H1 (cell line): ENCODE results near the gene MYCBP2. TPM values are rescaled to one million over a fixed set of nuclear protein-coding genes. Genes with fewer than 3 reads are reported as not detected.

Experiments
- CTCF ChIA-PET: fragments of 300-600 bp; sonication (Branson Sonifier 250); formaldehyde crosslinking; loops from one replicate; lab custom pipeline; 2021; ENCODE audit not compliant: partially characterized antibody; lab: Charles Lee
- POLR2A ChIA-PET: fragments of 300-600 bp; sonication (Branson Sonifier 250); formaldehyde crosslinking; loops from one replicate; lab custom pipeline; 2021; ENCODE audit warnings: inconsistent platforms; ENCODE audit not compliant: partially characterized antibody; lab: Charles Lee
- DNase-seq, 2 experiments: peaks; one replicate each; pipeline versions ENCODE4 v3.0.0 to v3.0.0-alpha.2; 2010 to 2022; ENCODE audit warnings: low spot score in 2 of 2, low read depth in 1 of 2, mixed read lengths in 1 of 2
- FAIRE-seq: peaks from 2 replicates; lab custom pipeline; 2011; peaks lifted over from hg19 to GRCh38; lab: Jason Lieb, UNC
- H2AFZ ChIP-seq: 2 replicates; pipeline ENCODE4 v1.8.1; 2012; ENCODE audit warnings: low read length, inconsistent platforms
- H2AK5ac ChIP-seq: 2 replicates; pipeline ENCODE4 v1.6.1; 2013; ENCODE audit warnings: low read depth, low read length
- H2BK120ac ChIP-seq: replicated peaks from 2 replicates; pipeline ENCODE3; 2013; ENCODE audit warnings: low read depth, low read length, inconsistent platforms
- H2BK12ac ChIP-seq: 2 replicates; pipeline ENCODE4 v1.6.1; 2013; ENCODE audit warnings: low read depth, low read length
- H2BK15ac ChIP-seq: 2 replicates; pipeline ENCODE4 v1.6.1; 2013; ENCODE audit warnings: low read length
- H2BK20ac ChIP-seq: 2 replicates; pipeline ENCODE4 v1.6.1; 2013; ENCODE audit warnings: low read length
- H2BK5ac ChIP-seq: 2 replicates; pipeline ENCODE4 v1.6.1; 2013; ENCODE audit warnings: low read depth, low read length
- H3K14ac ChIP-seq: 2 replicates; pipeline ENCODE4 v1.6.1; 2013; ENCODE audit warnings: inconsistent platforms; ENCODE audit not compliant: insufficient read length
- H3K18ac ChIP-seq: 2 replicates; pipeline ENCODE4 v1.6.1; 2013; ENCODE audit warnings: low read length; ENCODE audit errors: extremely low read depth
- H3K23ac ChIP-seq: 2 replicates; pipeline ENCODE4 v1.6.1; 2013; ENCODE audit warnings: inconsistent platforms; ENCODE audit not compliant: insufficient read length
- H3K23me2 ChIP-seq: 2 replicates; pipeline ENCODE4 v1.6.1; 2013; ENCODE audit warnings: low read depth, low read length
- H3K27ac ChIP-seq: 2 replicates; pipeline ENCODE4 v1.6.1; 2011; ENCODE audit warnings: low read depth, low read length, inconsistent platforms
- H3K27me3 ChIP-seq, 4 experiments: replicated peaks in 1 of 4; 1 replicate in 1 of 4; 2 replicates in 3 of 4; pipeline versions ENCODE4 v1.6.1 to v1.8.1; 2011 to 2013; ENCODE audit warnings: low read length in 3 of 4, mild to moderate bottlenecking in 3 of 4, inconsistent platforms in 2 of 4, mixed read lengths in 2 of 4, moderate library complexity in 1 of 4; ENCODE audit not compliant: control insufficient read depth in 3 of 4, insufficient read depth in 3 of 4; ENCODE audit errors: extremely low read depth in 1 of 4
- H3K36me3 ChIP-seq, 4 experiments: 2 replicates each; pipeline versions ENCODE4 v1.6.1 to v1.8.1; 2011 to 2013; ENCODE audit warnings: mild to moderate bottlenecking in 4 of 4, low read length in 3 of 4, moderate library complexity in 2 of 4, control low read depth in 1 of 4, inconsistent platforms in 1 of 4; ENCODE audit not compliant: insufficient read depth in 4 of 4, control insufficient read depth in 2 of 4
- H3K4ac ChIP-seq: replicated peaks from 2 replicates; pipeline ENCODE3; 2013; ENCODE audit warnings: low read length, low read depth, mixed read lengths, inconsistent platforms; ENCODE audit not compliant: insufficient read length
- H3K4me1 ChIP-seq, 4 experiments: replicated peaks in 1 of 4; 1 replicate in 1 of 4; 2 replicates in 3 of 4; pipeline versions ENCODE4 v1.6.1 to v1.8.1; 2011 to 2013; ENCODE audit warnings: low read length in 3 of 4, inconsistent platforms in 2 of 4, mixed read lengths in 1 of 4; ENCODE audit not compliant: insufficient read depth in 4 of 4, control insufficient read depth in 3 of 4
- H3K4me2 ChIP-seq, 2 experiments: 2 replicates each; pipeline versions ENCODE4 v1.6.1 to v1.8.1; 2011 to 2013; ENCODE audit warnings: low read depth in 2 of 2, low read length in 2 of 2, control low read depth in 1 of 2, inconsistent platforms in 1 of 2, mild to moderate bottlenecking in 1 of 2; ENCODE audit not compliant: insufficient read depth in 1 of 2
- H3K4me3 ChIP-seq, 4 experiments: fragments of 200-600, 300-600 bp in 1 of 4; sonication (generic), shearing (Covaris generic), sonication (Bioruptor Twin) in 1 of 4; 2 replicates each; pipeline versions ENCODE4 v1.5.1 to v1.8.1; 2011 to 2016; ENCODE audit warnings: low read length in 4 of 4, low read depth in 3 of 4, control low read depth in 2 of 4, inconsistent platforms in 2 of 4, mild to moderate bottlenecking in 2 of 4, mixed read lengths in 1 of 4, moderate library complexity in 1 of 4; ENCODE audit not compliant: insufficient read depth in 2 of 4; ENCODE audit errors: extremely low read depth in 1 of 4
- H3K56ac ChIP-seq: replicated peaks from 2 replicates; pipeline ENCODE3; 2013; ENCODE audit warnings: low read depth, mild to moderate bottlenecking, mixed read lengths, low read length, inconsistent platforms; ENCODE audit not compliant: insufficient read length
- H3K79me1 ChIP-seq: 2 replicates; pipeline ENCODE4 v1.6.1; 2013; ENCODE audit warnings: low read depth, low read length, control low read depth
- H3K79me2 ChIP-seq, 2 experiments: 2 replicates each; pipeline versions ENCODE4 v1.6.1 to v1.8.1; 2012 to 2013; ENCODE audit warnings: low read length in 2 of 2, mild to moderate bottlenecking in 2 of 2, inconsistent platforms in 1 of 2; ENCODE audit not compliant: insufficient read depth in 2 of 2, control insufficient read depth in 1 of 2
- H3K9ac ChIP-seq, 4 experiments: replicated peaks in 1 of 4; 1 replicate in 1 of 4; 2 replicates in 3 of 4; pipeline versions ENCODE4 v1.6.1 to v1.8.1; 2011 to 2013; ENCODE audit warnings: low read depth in 3 of 4, low read length in 3 of 4, control low read depth in 2 of 4, mild to moderate bottlenecking in 2 of 4, moderate library complexity in 2 of 4, inconsistent platforms in 1 of 4; ENCODE audit errors: extremely low read depth in 1 of 4
- H3K9me3 ChIP-seq, 2 experiments: 2 replicates each; pipeline versions ENCODE4 v1.6.1 to v1.8.1; 2012 to 2013; ENCODE audit warnings: mild to moderate bottlenecking in 2 of 2, moderate library complexity in 2 of 2, control low read depth in 1 of 2, inconsistent platforms in 1 of 2, low read depth in 1 of 2, low read length in 1 of 2, mixed read lengths in 1 of 2; ENCODE audit not compliant: insufficient read depth in 2 of 2
- H4K20me1 ChIP-seq, 2 experiments: replicated peaks in 1 of 2; 2 replicates each; pipeline versions ENCODE3 to v1.8.1; 2011 to 2013; ENCODE audit warnings: inconsistent platforms in 2 of 2, low read length in 2 of 2, mild to moderate bottlenecking in 1 of 2; ENCODE audit not compliant: insufficient read depth in 2 of 2, control insufficient read depth in 1 of 2
- H4K5ac ChIP-seq: 2 replicates; pipeline ENCODE4 v1.6.1; 2013; ENCODE audit warnings: low read length, low read depth, mixed read lengths, inconsistent platforms; ENCODE audit not compliant: insufficient read length
- H4K8ac ChIP-seq: 2 replicates; pipeline ENCODE4 v1.8.0; 2013; ENCODE audit warnings: mild to moderate bottlenecking, moderate library complexity, low read length, inconsistent platforms; ENCODE audit not compliant: insufficient read depth; ENCODE audit errors: extremely low read depth
- H4K91ac ChIP-seq: replicated peaks from 2 replicates; pipeline ENCODE3; 2013; ENCODE audit warnings: low read length, mixed read lengths, inconsistent platforms; ENCODE audit not compliant: insufficient read length
- CBX5 ChIP-seq: fragments of 300-800, 300-1000 bp; sonication (generic); IDR thresholded peaks from 2 replicates; pipeline ENCODE4 v1.7.1; 2016; ENCODE audit warnings: antibody characterized with exemption, low read length, low read depth
- RFX5 ChIP-seq: IDR thresholded peaks from 2 replicates; pipeline ENCODE4 v1.6.1; 2011; ENCODE audit warnings: low read depth, low read length, improper control_type of control experiment, borderline replicate concordance
- WGBS, 2 experiments: shearing (Covaris generic) in 1 of 2; methylation state at CpG; one replicate each; pipeline versions ENCODE4 v1.1.6 to v1.1.7; 2013 to 2015; ENCODE audit warnings: low lambda C conversion rate in 2 of 2, mixed read lengths in 2 of 2, inconsistent platforms in 1 of 2, low coverage in 1 of 2, missing lambda C conversion rate in 1 of 2; ENCODE audit not compliant: insufficient replicate concordance in 2 of 2, insufficient coverage in 1 of 2, insufficient read length in 1 of 2; ENCODE audit errors: extremely low coverage in 1 of 2, missing lambda C conversion rate in 1 of 2; 5-methylcytosine and 5-hydroxymethylcytosine counted together
- polyA plus RNA-seq, 7 experiments: library from polyadenylated mRNA; depleted of rRNA in 3 of 7; stranded (reverse) in 5 of 7; unstranded in 2 of 7; fragments of >200 nt in 5 of 7; fragments of 200-250 nt in 2 of 7; gene quantifications; 1 replicate in 5 of 7; 2 replicates in 1 of 7; 4 replicates in 1 of 7; pipeline versions ENCODE4 v1.2.1 to v1.2.3, GENCODE V29; 2011 to 2013; ENCODE audit warnings: missing spikeins in 2 of 7, mixed read lengths in 2 of 7
- total RNA-seq: library from RNA; stranded (reverse); fragmentation: NEBNext Ultra II Directional; extraction: Animal tissue kit (Norgen Biotek cat#: 25700); gene quantifications from 2 replicates; pipeline ENCODE4 v1.2.1, GENCODE V29; 2021

MYCBP2 gene
- total and polyA plus RNA-seq, 2 of the 8 experiments (the other 6 are each of a cell fraction or from before 2014, with no cell fraction given): 19.0 to 52.1 TPM

DNA sequence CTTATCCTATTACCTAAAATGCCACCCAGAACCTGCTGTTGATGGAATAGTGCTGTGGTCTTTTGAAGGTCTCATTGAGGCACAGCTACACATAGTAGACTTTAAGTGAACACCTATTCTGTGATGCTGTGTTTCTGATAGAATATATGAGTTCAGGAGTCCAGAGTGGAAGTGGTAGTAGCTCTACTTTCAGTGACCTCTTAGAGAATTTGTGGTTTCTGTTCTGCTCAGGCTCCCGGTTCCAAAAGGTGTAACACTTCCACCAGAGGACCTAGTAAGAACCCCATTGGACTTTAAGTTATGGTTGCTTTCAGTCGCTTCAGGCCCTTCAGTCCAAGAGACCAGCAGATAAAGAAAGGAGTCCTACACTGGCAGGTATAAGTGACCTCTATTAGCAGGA lies 11.4 kb upstream of the MYCBP2 start:
- H3K4ac ChIP-seq: no peak overlapping the region
- no peak overlapping the region for H3K4me2 ChIP-seq
- H2BK120ac ChIP-seq: no peak overlapping the region
- H2BK12ac ChIP-seq: no peak overlapping the region
- 96% methylated on average over 2 of the region's 2 CpGs; no CpG with 5 or more reads in 1 of the 2 experiments for WGBS, 2 experiments
- no peak overlapping the region for H3K4me3 ChIP-seq
- no peaks in the 10 kb centered on the region for H3K4me1 ChIP-seq
- no peak overlapping the region for H2BK20ac ChIP-seq
- H3K14ac ChIP-seq: no peak overlapping the region
- TF ChIP-seq CBX5 (no peak), RFX5 (no peak)
- TF ChIP-seq, all 59 proteins: peak for 0
- H3K36me3 ChIP-seq: no peaks in the 10 kb centered on the region
- H3K23me2 ChIP-seq: no peaks in the 10 kb centered on the region; the same call in 1 of the 2 replicates
- no peak overlapping the region for H2BK5ac ChIP-seq
- FAIRE-seq (no peak), DNase-seq (no peak)
- H2BK15ac ChIP-seq: no peak overlapping the region
- no peaks in the 10 kb centered on the region for H3K79me2 ChIP-seq
- CTCF ChIA-PET: no interaction called here
- no peak overlapping the region for H3K27ac ChIP-seq
- no peak overlapping the region for H3K23ac ChIP-seq
- no peak overlapping the region for H3K56ac ChIP-seq
- no peaks in the 10 kb centered on the region for H3K9me3 ChIP-seq
- H3K27me3 ChIP-seq: no peaks in the 10 kb centered on the region
- no peak overlapping the region for H2AFZ ChIP-seq
- no peaks in the 10 kb centered on the region for H3K79me1 ChIP-seq
- H4K5ac ChIP-seq: no peak overlapping the region
- no peak overlapping the region for H3K18ac ChIP-seq
- POLR2A ChIA-PET: no interaction called here
- no peak overlapping the region for H3K9ac ChIP-seq
- H4K8ac ChIP-seq: no peak overlapping the region
- H2AK5ac ChIP-seq: no peak overlapping the region
- H4K91ac ChIP-seq: no peak overlapping the region
- H4K20me1 ChIP-seq: no peaks in the 10 kb centered on the region
